ENCODE data around the gene FABP3. TPM values are rescaled to one million over a fixed set of nuclear protein-coding genes. Genes with fewer than 3 reads are reported as not detected.

FABP3 gene
- total RNA-seq, 1 experiment from 2014 or later = 0.49 TPM

GRCh38 chr1:31345635-31346034 lies 27.2 kb downstream of the FABP3 start:
- in situ Hi-C loops (cut with HindIII; ENCODE audit: low pct_unique_long_range_greater_than_20kb, low sequenced_read_pairs) = no loop called here
- BruUV-seq (replicated peaks) = no TSS peak

GRCh38 chr1:31344503-31344902 lies 28.4 kb downstream of the FABP3 start:
- no TSS peak for BruUV-seq (replicated peaks)
- POLR2A ChIA-PET = no interaction called here
- Histone ChIP-seq H3K36me3 (ENCODE audit: control insufficient read depth, insufficient read depth, low read length) (no peaks in the 10 kb centered on the region), H3K4me3 (ENCODE audit: low read depth in 2 of 2, low read length in 2 of 2) (no peak overlapping the region), H3K27me3 (ENCODE audit: control insufficient read depth, insufficient read depth, low read length) (no peaks in the 10 kb centered on the region), H3K27ac (ENCODE audit: low read length) (no peak overlapping the region), H3K4me1 (ENCODE audit: control insufficient read depth, insufficient read depth, low read length) (no peaks in the 10 kb centered on the region), H3K9me3 (ENCODE audit: control insufficient read depth, insufficient read depth, low read depth, low read length) (no peaks in the 10 kb centered on the region)
- intact Hi-C loops (cut with micrococcal nuclease; ENCODE audit: unreplicated experiment) (no loop called here), in situ Hi-C loops (cut with HindIII; ENCODE audit: low pct_unique_long_range_greater_than_20kb, low sequenced_read_pairs) (no loop called here)
- CTCF ChIA-PET = no interaction called here
- TF ChIP-seq CTCF (IDR thresholded peaks at IDR 0.05) = no peak
- TF ChIP-seq TCF7L2 (IDR thresholded peaks at IDR 0.05; ENCODE audit: low read depth, low read length) = no peak
- TF ChIP-seq REST (IDR thresholded peaks at IDR 0.05; ENCODE audit: insufficient read depth in 1 of 2, low read depth in 2 of 2, low read length in 1 of 2) = no peak
- no peak for TF ChIP-seq SIN3A (IDR thresholded peaks at IDR 0.05; ENCODE audit: borderline replicate concordance, insufficient read depth, low read depth, low read length)
- TF ChIP-seq POLR2AphosphoS5 (IDR thresholded peaks at IDR 0.05; ENCODE audit: low read depth, low read length) = no peak
- no peak for DNase-seq (ENCODE audit: low read depth, low spot score)
- no peak for ATAC-seq

More at GRCh38 chr1:31345635-31346034, 27.2 kb downstream of the FABP3 start:
- DNase-seq (ENCODE audit: low read depth, low spot score) (no peak), ATAC-seq (no peak)
- Histone ChIP-seq H3K36me3 (ENCODE audit: control insufficient read depth, insufficient read depth, low read length) (no peaks in the 10 kb centered on the region), H3K27ac (ENCODE audit: low read length) (no peak overlapping the region), H3K9me3 (ENCODE audit: control insufficient read depth, insufficient read depth, low read depth, low read length) (no peaks in the 10 kb centered on the region), H3K4me1 (ENCODE audit: control insufficient read depth, insufficient read depth, low read length) (no peaks in the 10 kb centered on the region), H3K4me3 (ENCODE audit: low read depth in 2 of 2, low read length in 2 of 2) (no peak overlapping the region), H3K27me3 (ENCODE audit: control insufficient read depth, insufficient read depth, low read length) (no peaks in the 10 kb centered on the region)
- ChIA-PET CTCF (interaction anchor here (0.6 kb wide), 1 partner anchor 62 kb away, joined by 7 read pairs; no protein-coding TSS in a partner anchor), POLR2A (no interaction called here)
- intact Hi-C loops (cut with micrococcal nuclease; ENCODE audit: unreplicated experiment) = no loop called here
- TF ChIP-seq SIN3A (IDR thresholded peaks at IDR 0.05; ENCODE audit: borderline replicate concordance, insufficient read depth, low read depth, low read length) = no peak
- no peak for TF ChIP-seq POLR2AphosphoS5 (IDR thresholded peaks at IDR 0.05; ENCODE audit: low read depth, low read length)
- no peak for TF ChIP-seq TCF7L2 (IDR thresholded peaks at IDR 0.05; ENCODE audit: low read depth, low read length)
- no peak for TF ChIP-seq REST (IDR thresholded peaks at IDR 0.05; ENCODE audit: insufficient read depth in 1 of 2, low read depth in 2 of 2, low read length in 1 of 2)
